BJ (cell line): ENCODE data around the gene FCER1G. TPM values are rescaled to one million over a fixed set of nuclear protein-coding genes. Genes with fewer than 3 reads are reported as not detected.
"Not testable (repeated sequence)": the region's sequence is repeated elsewhere in the genome, so short reads cannot be mapped to it uniquely, and the experiment has no call there.

Source experiments
- CTCF ChIA-PET: fragments of 350-600 bp; formaldehyde crosslinking; extraction: SDS; loops from one replicate; lab custom pipeline; 2021; ENCODE audit warnings: antibody characterized with exemption, inconsistent platforms; lab: Yijun Ruan, JAX
- POLR2A ChIA-PET: fragments of 300-600 bp; sonication (Branson Sonifier 250); formaldehyde crosslinking; extraction: SDS; loops from one replicate; lab custom pipeline; 2021; ENCODE audit warnings: antibody characterized with exemption; lab: Charles Lee
- DNase-seq: peaks from one replicate; pipeline ENCODE4 v3.0.0-alpha.2; 2011; ENCODE audit warnings: low read depth
- H3K27me3 ChIP-seq: 2 replicates; pipeline ENCODE4 v1.6.0; 2011; ENCODE audit warnings: low read length; ENCODE audit not compliant: control insufficient read depth, insufficient read depth
- H3K36me3 ChIP-seq: 2 replicates; pipeline ENCODE4 v1.5.1; 2011; ENCODE audit warnings: low read length; ENCODE audit not compliant: control insufficient read depth, insufficient read depth
- H3K4me3 ChIP-seq: 2 replicates; pipeline ENCODE4 v1.5.1; 2011; ENCODE audit warnings: low read depth, mild to moderate bottlenecking, control low read depth, low read length
- CTCF ChIP-seq: IDR thresholded peaks from 2 replicates; pipeline ENCODE4 v1.5.1; 2011; ENCODE audit warnings: low read depth, mild to moderate bottlenecking, control low read depth, inconsistent platforms, low read length, moderate library complexity; ENCODE audit not compliant: insufficient read depth
- polyA plus RNA-seq: library from polyadenylated mRNA; depleted of rRNA; stranded (reverse); fragments of >200 nt; gene quantifications from 2 replicates; pipeline ENCODE4 v1.2.3, GENCODE V29; 2011

FCER1G gene
- polyA plus RNA-seq, 1 experiment = 0.38 TPM

GRCh38 chr1:161250829-161251228, 35.7 kb downstream of the FCER1G start:
- POLR2A ChIA-PET = no interaction called here
- DNase-seq = no peak
- no peaks in the 10 kb centered on the region for H3K27me3 ChIP-seq
- H3K36me3 ChIP-seq = no peaks in the 10 kb centered on the region
- CTCF ChIA-PET = interaction anchor here (1.1 to 4.0 kb wide), 2 partner anchors 24 to 131 kb away, joined by 3 to 29 read pairs; partner anchors contain the start of gene TOMM40L
- no peak overlapping the region for H3K4me3 ChIP-seq
- no peak for TF ChIP-seq CTCF

GRCh38 chr1:161251579-161251978, 36.5 kb downstream of the FCER1G start:
- Histone ChIP-seq H3K27me3 (no peaks in the 10 kb centered on the region), H3K4me3 (no peak overlapping the region), H3K36me3 (no peaks in the 10 kb centered on the region)
- no peak for DNase-seq
- no peak for TF ChIP-seq CTCF
- POLR2A ChIA-PET = no interaction called here
- CTCF ChIA-PET = no interaction called here

DNA sequence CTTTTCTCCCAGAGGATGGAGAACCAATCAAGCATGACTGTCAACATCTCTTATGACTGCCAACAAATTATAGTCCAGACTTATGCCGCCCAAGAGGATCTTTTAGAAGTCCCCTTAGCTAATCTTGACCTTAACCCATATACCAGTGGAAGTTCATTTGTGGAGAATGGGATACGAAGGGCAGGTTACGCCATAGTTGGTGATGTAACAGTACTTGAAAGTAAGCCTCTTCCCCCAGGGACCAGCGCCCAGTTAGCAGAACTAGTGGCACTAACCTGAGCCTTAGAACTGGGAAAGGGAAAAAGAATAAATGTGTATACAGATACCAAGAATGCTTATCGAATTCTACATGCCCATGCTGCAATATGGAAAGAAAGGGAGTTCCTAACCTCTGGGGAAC, 40.2 kb downstream of the FCER1G start:
- CTCF ChIA-PET, H3K4me3 ChIP-seq, POLR2A ChIA-PET: not testable (repeated sequence)

GRCh38 chr1:161255955-161256520, 40.9 kb downstream of the FCER1G start:
- H3K4me3 ChIP-seq, H3K36me3 ChIP-seq, DNase-seq, POLR2A ChIA-PET, CTCF ChIA-PET: not testable (repeated sequence)
- H3K27me3 ChIP-seq = peaks cover 25% of the 10 kb centered on the region

More for the DNA sequence above, 40.2 kb downstream of the FCER1G start:
- H3K36me3 ChIP-seq, DNase-seq: not testable (repeated sequence)
- H3K27me3 ChIP-seq = peaks cover 19% of the 10 kb centered on the region

- CTCF ChIA-PET = interaction anchor here (1.3 to 1.6 kb wide), 3 partner anchors 29 to 34 kb away, joined by 3 to 7 read pairs (median 4); partner anchors contain the start of gene TOMM40L
- H3K27me3 ChIP-seq = peaks cover 32% of the 10 kb centered on the region
- POLR2A ChIA-PET, DNase-seq, H3K4me3 ChIP-seq, H3K36me3 ChIP-seq: not testable (repeated sequence)
Measured at GRCh38 chr1:161257109-161257508, 42.0 kb downstream of the FCER1G start.

- no peak for DNase-seq
Measured at GRCh38 chr1:161258439-161259344, 43.6 kb downstream of the FCER1G start, which contains the start of gene PCP4L1. TSS of gene PCP4L1 (plus strand) at chr1:161258745. CDS start at chr1:161258975, 230 bp downstream.

More at GRCh38 chr1:161258439-161259344, 43.6 kb downstream of the FCER1G start, which contains the start of gene PCP4L1:
- CTCF ChIA-PET = interaction anchor here (0.8 to 2.7 kb wide), 3 partner anchors 27 to 33 kb away, joined by 3 to 13 read pairs (median 4); no protein-coding TSS in a partner anchor
- POLR2A ChIA-PET = no interaction called here
- H3K36me3 ChIP-seq = no peaks in the 10 kb centered on the region
- peaks cover 32% of the 10 kb centered on the region for H3K27me3 ChIP-seq
- TF ChIP-seq CTCF = no peak
- peak within 1 kb of the TSS; percentile 35 for H3K4me3 ChIP-seq
